PFSK-1 (cell line): ENCODE results near the gene SEC14L6.

Experiments
- FOXP2 ChIP-seq: optimal IDR thresholded peaks from 2 replicates; pipeline ENCODE3; 2011; ENCODE audit warnings: borderline replicate concordance, control low read depth, inconsistent platforms; ENCODE audit not compliant: insufficient read depth; ENCODE audit errors: extremely low read length, extremely low read depth
- POLR2AphosphoS5 ChIP-seq: IDR thresholded peaks from 2 replicates; pipeline ENCODE4 v1.6.1; 2012; ENCODE audit warnings: low read depth, mild to moderate bottlenecking, control low read depth, low read length, moderate library complexity
- REST ChIP-seq, 2 experiments: IDR thresholded peaks; 2 replicates each; pipeline versions ENCODE4 v1.6.1 to v1.8.0; 2011 to 2012; ENCODE audit warnings: low read depth in 2 of 2, low read length in 2 of 2, control low read depth in 1 of 2, inconsistent platforms in 1 of 2, mild to moderate bottlenecking in 1 of 2, moderate library complexity in 1 of 2; ENCODE audit not compliant: insufficient read depth in 1 of 2
- SIN3A ChIP-seq: IDR thresholded peaks from 2 replicates; pipeline ENCODE4 v1.6.1; 2012; ENCODE audit warnings: mild to moderate bottlenecking, low read length, moderate library complexity, borderline replicate concordance; ENCODE audit not compliant: insufficient read depth
- TAF1 ChIP-seq: IDR thresholded peaks from 2 replicates; pipeline ENCODE4 v1.6.1; 2012; ENCODE audit warnings: low read length, control low read depth, borderline replicate concordance; ENCODE audit not compliant: insufficient read depth

SEC14L6 gene

GRCh38 chr22:30547188-30547587, 647 bp upstream of the SEC14L6 start:
- TF ChIP-seq TAF1 (no peak), FOXP2 (no peak)

GRCh38 chr22:30542811-30543188, 3.7 kb downstream of the SEC14L6 start:
- TF ChIP-seq SIN3A: no peak
- TF ChIP-seq REST (IDR thresholded peaks at IDR 0.05; ENCODE audit: insufficient read depth in 1 of 2, low read depth in 2 of 2, low read length in 2 of 2): no peak
- TF ChIP-seq TAF1: no peak
- TF ChIP-seq FOXP2: no peak
- no peak for TF ChIP-seq POLR2AphosphoS5

- TF ChIP-seq FOXP2: no peak
- TF ChIP-seq TAF1: no peak
- no peak for TF ChIP-seq REST (IDR thresholded peaks at IDR 0.05; ENCODE audit: insufficient read depth in 1 of 2, low read depth in 2 of 2, low read length in 2 of 2)
- no peak for TF ChIP-seq SIN3A
- no peak for TF ChIP-seq POLR2AphosphoS5
Observed at GRCh38 chr22:30541961-30542810, 4.4 kb downstream of the SEC14L6 start.

- no peak for TF ChIP-seq REST (IDR thresholded peaks at IDR 0.05; ENCODE audit: insufficient read depth in 1 of 2, low read depth in 2 of 2, low read length in 2 of 2)
- no peak for TF ChIP-seq TAF1
- TF ChIP-seq SIN3A: no peak
- TF ChIP-seq FOXP2: no peak
- TF ChIP-seq POLR2AphosphoS5: no peak
Observed at GRCh38 chr22:30539368-30539767, 7.2 kb downstream of the SEC14L6 start.

DNA sequence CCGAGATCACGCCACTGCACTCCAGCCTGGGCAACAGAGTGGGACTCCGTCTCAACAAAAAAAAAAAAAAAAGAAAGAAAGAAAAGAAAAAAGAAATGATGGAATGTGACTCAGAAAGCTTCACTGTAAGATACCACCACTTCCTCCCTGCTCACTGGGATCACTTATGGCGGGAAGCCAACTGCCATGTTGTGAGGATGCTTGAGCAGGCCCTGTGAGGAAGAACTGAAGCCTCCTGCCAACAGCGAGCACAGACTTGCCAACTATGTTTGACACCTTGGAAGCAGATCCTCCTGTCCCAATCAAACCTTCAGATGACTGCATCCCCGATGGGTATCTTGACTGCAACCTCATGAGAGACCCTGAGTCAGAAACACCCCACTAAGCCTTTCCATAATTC, 8.3 kb downstream of the SEC14L6 start:
- TF ChIP-seq POLR2AphosphoS5 (no peak), SIN3A (no peak), TAF1 (no peak), FOXP2 (no peak), REST (IDR thresholded peaks at IDR 0.05; ENCODE audit: insufficient read depth in 1 of 2, low read depth in 2 of 2, low read length in 2 of 2) (no peak)
